MM.1S (cell line): Measurements from ENCODE around the gene SNCAIP.

Source experiments
- DNase-seq: peaks from one replicate; pipeline ENCODE4 v3.0.0-alpha.2; 2015
- H2AFZ ChIP-seq: fragments of 300-600 bp; sonication (generic); 2 replicates; pipeline ENCODE4 v1.6.0; 2016; ENCODE audit warnings: antibody characterized with exemption, low read length
- H3F3A ChIP-seq: fragments of 300-600 bp; sonication (generic); 2 replicates; pipeline ENCODE4 v1.6.1; 2016; ENCODE audit warnings: mild to moderate bottlenecking, antibody characterized with exemption, low read length, moderate library complexity, mixed read lengths; ENCODE audit not compliant: insufficient read depth
- H3K27ac ChIP-seq: fragments of 300-600 bp; sonication (generic); 2 replicates; pipeline ENCODE4 v1.5.1; 2016; ENCODE audit warnings: mild to moderate bottlenecking, low read length
- H3K27me3 ChIP-seq: fragments of 300-600 bp; sonication (generic); replicated peaks from 2 replicates; pipeline ENCODE4 v1.6.0; 2016; ENCODE audit warnings: low read length; ENCODE audit not compliant: insufficient read depth
- H3K36me3 ChIP-seq: fragments of 300-600 bp; sonication (generic); replicated peaks from 2 replicates; pipeline ENCODE4 v1.6.1; 2016; ENCODE audit warnings: mild to moderate bottlenecking, low read length, mixed read lengths; ENCODE audit not compliant: insufficient read depth
- H3K4me1 ChIP-seq: fragments of 300-600 bp; sonication (generic); 2 replicates; pipeline ENCODE4 v1.6.1; 2016; ENCODE audit warnings: low read length, mixed read lengths
- H3K4me2 ChIP-seq: fragments of 300-600 bp; sonication (generic); 2 replicates; pipeline ENCODE4 v1.6.0; 2016; ENCODE audit warnings: low read depth, low read length
- H3K4me3 ChIP-seq: fragments of 300-600 bp; sonication (generic); 2 replicates; pipeline ENCODE4 v1.5.1; 2016; ENCODE audit warnings: low read length, mixed read lengths
- H3K79me2 ChIP-seq: fragments of 300-600 bp; sonication (generic); 2 replicates; pipeline ENCODE4 v1.6.1; 2016; ENCODE audit warnings: mixed run types, low read length, mixed read lengths
- H3K9ac ChIP-seq: fragments of 300-600 bp; sonication (generic); 2 replicates; pipeline ENCODE4 v1.6.1; 2016; ENCODE audit warnings: low read length, mixed read lengths
- H3K9me2 ChIP-seq: fragments of 300-600 bp; sonication (generic); replicated peaks from 2 replicates; pipeline ENCODE4 v1.6.1; 2016; ENCODE audit warnings: mild to moderate bottlenecking, low read length, mixed read lengths; ENCODE audit not compliant: insufficient read depth
- H3K9me3 ChIP-seq: fragments of 300-600 bp; sonication (generic); replicated peaks from 2 replicates; pipeline ENCODE4 v1.6.1; 2016; ENCODE audit warnings: mild to moderate bottlenecking, low read length, mixed read lengths; ENCODE audit not compliant: insufficient read depth
- H4K20me1 ChIP-seq: fragments of 300-600 bp; sonication (generic); 2 replicates; pipeline ENCODE4 v1.6.1; 2016; ENCODE audit warnings: mild to moderate bottlenecking, low read length, moderate library complexity, mixed read lengths; ENCODE audit not compliant: insufficient read depth
- CTCF ChIP-seq: fragments of 300-600 bp; sonication (generic); IDR thresholded peaks from 2 replicates; pipeline ENCODE4 v1.5.1; 2016; ENCODE audit warnings: antibody characterized with exemption, low read length, mixed read lengths
- EZH2 ChIP-seq: fragments of 300-600 bp; sonication (generic); optimal IDR thresholded peaks from 2 replicates; pipeline ENCODE3; 2017; ENCODE audit warnings: low read depth, mild to moderate bottlenecking, antibody characterized with exemption, low read length, mixed read lengths
- EZH2phosphoT487 ChIP-seq: fragments of 300-600 bp; sonication (generic); IDR thresholded peaks from 2 replicates; pipeline ENCODE4 v1.6.1; 2018; ENCODE audit warnings: antibody characterized with exemption, low read length

The SNCAIP gene

GRCh38 chr5:122465994-122466393, 154.0 kb downstream of the SNCAIP start:
- DNase-seq = no peak
- Histone ChIP-seq H3K36me3 (no peaks in the 10 kb centered on the region), H3K4me2 (no peak overlapping the region), H3K79me2 (no peaks in the 10 kb centered on the region), H3K4me1 (peaks cover 14% of the 10 kb centered on the region), H3K27me3 (no peaks in the 10 kb centered on the region), H3K4me3 (no peak overlapping the region), H2AFZ (no peak overlapping the region), H3K9me2 (no peaks in the 10 kb centered on the region), H3K27ac (no peak overlapping the region), H3K9me3 (no peaks in the 10 kb centered on the region), H4K20me1 (no peaks in the 10 kb centered on the region), H3K9ac (no peak overlapping the region), H3F3A (no peaks in the 10 kb centered on the region)
- no peak for TF ChIP-seq EZH2
- TF ChIP-seq EZH2phosphoT487 = no peak
- no peak for TF ChIP-seq CTCF

GRCh38 chr5:122468351-122469116, 156.5 kb downstream of the SNCAIP start:
- H2AFZ ChIP-seq = no peak overlapping the region
- H3K27ac ChIP-seq = no peak overlapping the region
- peaks cover 12% of the 10 kb centered on the region for H3F3A ChIP-seq
- no peak for DNase-seq
- no peaks in the 10 kb centered on the region for H3K79me2 ChIP-seq
- H3K27me3 ChIP-seq = no peaks in the 10 kb centered on the region
- H3K9ac ChIP-seq = no peak overlapping the region
- no peaks in the 10 kb centered on the region for H4K20me1 ChIP-seq
- H3K9me3 ChIP-seq = no peaks in the 10 kb centered on the region
- no peaks in the 10 kb centered on the region for H3K36me3 ChIP-seq
- no peak overlapping the region for H3K4me2 ChIP-seq
- H3K9me2 ChIP-seq = no peaks in the 10 kb centered on the region
- H3K4me3 ChIP-seq = no peak overlapping the region
- peaks cover 22% of the 10 kb centered on the region for H3K4me1 ChIP-seq
- TF ChIP-seq CTCF (peak; percentile 10), EZH2phosphoT487 (no peak)

GRCh38 chr5:122469384-122469919, 157.4 kb downstream of the SNCAIP start:
- no peak overlapping the region for H3K27ac ChIP-seq
- H3K9me3 ChIP-seq = no peaks in the 10 kb centered on the region
- DNase-seq = no peak
- no peaks in the 10 kb centered on the region for H3K27me3 ChIP-seq
- no peak for TF ChIP-seq CTCF
- no peak for TF ChIP-seq EZH2
- TF ChIP-seq EZH2phosphoT487 = no peak
- peaks cover 15% of the 10 kb centered on the region for H3F3A ChIP-seq
- no peaks in the 10 kb centered on the region for H3K79me2 ChIP-seq
- no peaks in the 10 kb centered on the region for H3K36me3 ChIP-seq
- H3K4me2 ChIP-seq = no peak overlapping the region
- no peak overlapping the region for H3K9ac ChIP-seq
- H3K4me1 ChIP-seq = peaks cover 24% of the 10 kb centered on the region
- H3K4me3 ChIP-seq = no peak overlapping the region
- H4K20me1 ChIP-seq = no peaks in the 10 kb centered on the region
- H2AFZ ChIP-seq = no peak overlapping the region
- H3K9me2 ChIP-seq = no peaks in the 10 kb centered on the region
